H9 (cell line): Measurements from ENCODE around the gene FAM3C. TPM values are rescaled to one million over a fixed set of nuclear protein-coding genes. Genes with fewer than 3 reads are reported as not detected.

Experiments used
- DNase-seq: peaks from one replicate; pipeline ENCODE4 v3.0.0-alpha.2; 2017
- H2AFZ ChIP-seq: one replicate; pipeline ENCODE4 v1.6.1; 2013; ENCODE audit warnings: mild to moderate bottlenecking, low read length, control low read depth, moderate library complexity
- H2AK5ac ChIP-seq: 2 replicates; pipeline ENCODE4 v1.6.1; 2013; ENCODE audit warnings: low read length, control low read depth, mixed read lengths; ENCODE audit not compliant: insufficient read length
- H2BK120ac ChIP-seq: one replicate; pipeline ENCODE4 v1.6.1; 2013; ENCODE audit warnings: low read depth, mild to moderate bottlenecking, low read length, control low read depth, inconsistent platforms; ENCODE audit not compliant: poor library complexity, severe bottlenecking
- H2BK12ac ChIP-seq: 2 replicates; pipeline ENCODE4 v1.6.1; 2013; ENCODE audit warnings: low read length, control low read depth, mixed read lengths, low read depth; ENCODE audit not compliant: insufficient read length
- H2BK15ac ChIP-seq: 2 replicates; pipeline ENCODE4 v1.6.1; 2013; ENCODE audit warnings: low read depth, low read length, control low read depth
- H2BK20ac ChIP-seq: one replicate; pipeline ENCODE4 v1.6.1; 2013; ENCODE audit warnings: low read depth, mild to moderate bottlenecking, low read length, control low read depth, inconsistent platforms; ENCODE audit not compliant: poor library complexity, severe bottlenecking
- H2BK5ac ChIP-seq: 2 replicates; pipeline ENCODE4 v1.6.1; 2013; ENCODE audit warnings: low read length, control low read depth, mixed read lengths; ENCODE audit not compliant: insufficient read length
- H3K14ac ChIP-seq: 2 replicates; pipeline ENCODE4 v1.6.1; 2013; ENCODE audit warnings: low read length, control low read depth; ENCODE audit not compliant: insufficient read depth
- H3K18ac ChIP-seq: 2 replicates; pipeline ENCODE4 v1.6.1; 2013; ENCODE audit warnings: low read depth, mild to moderate bottlenecking, mixed read lengths, low read length, control low read depth; ENCODE audit not compliant: insufficient read length
- H3K23ac ChIP-seq: 2 replicates; pipeline ENCODE4 v1.6.1; 2013; ENCODE audit warnings: low read length, control low read depth, mixed read lengths, low read depth; ENCODE audit not compliant: insufficient read length
- H3K23me2 ChIP-seq: 2 replicates; pipeline ENCODE4 v1.6.1; 2013; ENCODE audit warnings: low read depth, mild to moderate bottlenecking, mixed read lengths, low read length, control low read depth; ENCODE audit not compliant: insufficient read length, poor library complexity, severe bottlenecking
- H3K27ac ChIP-seq: 2 replicates; pipeline ENCODE4 v1.5.1; 2013; ENCODE audit warnings: low read length, control low read depth, mixed read lengths, low read depth; ENCODE audit not compliant: insufficient read length
- H3K27me3 ChIP-seq: 2 replicates; pipeline ENCODE4 v1.6.1; 2013; ENCODE audit warnings: low read length, control low read depth, inconsistent platforms; ENCODE audit not compliant: insufficient read depth
- H3K4ac ChIP-seq: 2 replicates; pipeline ENCODE4 v1.6.1; 2013; ENCODE audit warnings: low read depth, mild to moderate bottlenecking, control low read depth, inconsistent platforms, low read length, moderate library complexity
- H3K4me1 ChIP-seq: 2 replicates; pipeline ENCODE4 v1.6.1; 2013; ENCODE audit warnings: low read length, control low read depth, inconsistent platforms; ENCODE audit not compliant: insufficient read depth
- H3K4me2 ChIP-seq: 2 replicates; pipeline ENCODE4 v1.6.1; 2013; ENCODE audit warnings: low read length, control low read depth, mixed read lengths; ENCODE audit not compliant: insufficient read length, insufficient read depth
- H3K56ac ChIP-seq: 2 replicates; pipeline ENCODE4 v1.6.1; 2013; ENCODE audit warnings: low read depth, mild to moderate bottlenecking, mixed read lengths, low read length, control low read depth; ENCODE audit not compliant: insufficient read length
- H3K79me1 ChIP-seq: 2 replicates; pipeline ENCODE4 v1.6.1; 2013; ENCODE audit warnings: low read depth, mild to moderate bottlenecking, moderate library complexity, low read length, control low read depth, inconsistent platforms; ENCODE audit not compliant: insufficient read depth, poor library complexity, severe bottlenecking
- H3K79me2 ChIP-seq: 2 replicates; pipeline ENCODE4 v1.6.1; 2013; ENCODE audit warnings: low read length, control low read depth, inconsistent platforms; ENCODE audit not compliant: insufficient read depth
- H3K9ac ChIP-seq: 2 replicates; pipeline ENCODE4 v1.6.1; 2013; ENCODE audit warnings: low read length, control low read depth, mixed read lengths; ENCODE audit not compliant: insufficient read length; ENCODE audit errors: extremely low read depth
- H3K9me3 ChIP-seq: one replicate; pipeline ENCODE4 v1.6.1; 2013; ENCODE audit warnings: low read depth, low read length, inconsistent platforms; ENCODE audit not compliant: control insufficient read depth
- H3T11ph ChIP-seq: one replicate; pipeline ENCODE4 v1.6.1; 2013; ENCODE audit warnings: mild to moderate bottlenecking, low read length, control low read depth, inconsistent platforms
- H4K20me1 ChIP-seq: one replicate; pipeline ENCODE4 v1.6.1; 2013; ENCODE audit not compliant: control insufficient read depth, insufficient read length, insufficient read depth
- H4K5ac ChIP-seq: 2 replicates; pipeline ENCODE4 v1.6.1; 2013; ENCODE audit warnings: low read depth, mild to moderate bottlenecking, mixed read lengths, low read length, control low read depth; ENCODE audit not compliant: insufficient read length
- H4K8ac ChIP-seq: replicated peaks from 2 replicates; pipeline ENCODE4 v1.6.1; 2013; ENCODE audit warnings: low read length, control low read depth, mixed read lengths, low read depth; ENCODE audit not compliant: insufficient read length
- H4K91ac ChIP-seq: 2 replicates; pipeline ENCODE4 v1.6.1; 2013; ENCODE audit warnings: low read depth, mild to moderate bottlenecking, moderate library complexity, mixed read lengths, low read length, control low read depth; ENCODE audit not compliant: insufficient read length
- H3K27ac Mint-ChIP-seq, 3 experiments: 2 replicates in 2 of 3; 3 replicates in 1 of 3; pipeline ENCODE4 v1.8.0; 2020 to 2021; ENCODE audit warnings: mixed read lengths in 3 of 3, mild to moderate bottlenecking in 1 of 3, moderate library complexity in 1 of 3
- H3K27me3 Mint-ChIP-seq: 2 replicates; pipeline ENCODE4 v1.8.0; 2021; ENCODE audit warnings: low read depth, mild to moderate bottlenecking, moderate library complexity, mixed read lengths
- H3K36me3 Mint-ChIP-seq, 3 experiments: 2 replicates in 2 of 3; 3 replicates in 1 of 3; pipeline ENCODE4 v1.8.0; 2020 to 2021; ENCODE audit warnings: low read depth in 3 of 3, mixed read lengths in 3 of 3; ENCODE audit not compliant: insufficient read depth in 1 of 3
- H3K4me1 Mint-ChIP-seq, 2 experiments: 2 replicates each; pipeline ENCODE4 v1.8.0; 2020; ENCODE audit warnings: mixed read lengths in 2 of 2
- H3K4me3 Mint-ChIP-seq, 2 experiments: 2 replicates in 1 of 2; 3 replicates in 1 of 2; pipeline ENCODE4 v1.8.0; 2020 to 2021; ENCODE audit warnings: mild to moderate bottlenecking in 2 of 2, mixed read lengths in 2 of 2, moderate library complexity in 1 of 2
- H3K9me3 Mint-ChIP-seq, 2 experiments: 2 replicates in 1 of 2; 3 replicates in 1 of 2; pipeline ENCODE4 v1.8.0; 2020; ENCODE audit warnings: mild to moderate bottlenecking in 2 of 2, mixed read lengths in 2 of 2, moderate library complexity in 1 of 2
- total RNA-seq: library from RNA; stranded (reverse); gene quantifications from 2 replicates; pipeline ENCODE4 v1.2.1, GENCODE V29; 2021
- TF ChIP-seq, protein P1 (sequence below): fragments of 200-600 bp; sonication (generic); conservative IDR thresholded peaks from 3 replicates; pipeline ENCODE4 v1.8.0; 2021; ENCODE audit warnings: antibody characterized with exemption, mild to moderate bottlenecking

The FAM3C gene
- total RNA-seq, 1 experiment from 2014 or later = 64.5 TPM

DNA sequence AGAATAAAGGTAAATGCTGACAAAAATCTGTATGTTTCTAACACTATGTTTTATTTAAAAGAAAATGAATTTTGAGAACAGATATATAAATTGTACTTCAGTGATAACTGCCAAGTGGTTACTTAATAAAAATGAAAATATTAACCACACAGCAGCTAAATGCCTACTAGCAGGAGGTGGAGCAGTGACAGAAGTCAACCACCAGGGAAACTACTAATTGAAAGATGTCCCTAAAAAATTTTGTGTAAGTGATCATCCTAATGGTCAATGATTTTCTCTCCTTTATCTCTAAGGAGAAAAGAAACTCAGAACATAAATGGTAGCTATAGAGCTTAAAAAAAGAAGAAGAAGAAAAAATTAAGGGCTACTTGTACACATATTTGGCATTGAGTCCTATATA is 44.4 kb downstream of the FAM3C start:
- H3K23me2 ChIP-seq = no peaks in the 10 kb centered on the region
- TF ChIP-seq, protein P1, sequence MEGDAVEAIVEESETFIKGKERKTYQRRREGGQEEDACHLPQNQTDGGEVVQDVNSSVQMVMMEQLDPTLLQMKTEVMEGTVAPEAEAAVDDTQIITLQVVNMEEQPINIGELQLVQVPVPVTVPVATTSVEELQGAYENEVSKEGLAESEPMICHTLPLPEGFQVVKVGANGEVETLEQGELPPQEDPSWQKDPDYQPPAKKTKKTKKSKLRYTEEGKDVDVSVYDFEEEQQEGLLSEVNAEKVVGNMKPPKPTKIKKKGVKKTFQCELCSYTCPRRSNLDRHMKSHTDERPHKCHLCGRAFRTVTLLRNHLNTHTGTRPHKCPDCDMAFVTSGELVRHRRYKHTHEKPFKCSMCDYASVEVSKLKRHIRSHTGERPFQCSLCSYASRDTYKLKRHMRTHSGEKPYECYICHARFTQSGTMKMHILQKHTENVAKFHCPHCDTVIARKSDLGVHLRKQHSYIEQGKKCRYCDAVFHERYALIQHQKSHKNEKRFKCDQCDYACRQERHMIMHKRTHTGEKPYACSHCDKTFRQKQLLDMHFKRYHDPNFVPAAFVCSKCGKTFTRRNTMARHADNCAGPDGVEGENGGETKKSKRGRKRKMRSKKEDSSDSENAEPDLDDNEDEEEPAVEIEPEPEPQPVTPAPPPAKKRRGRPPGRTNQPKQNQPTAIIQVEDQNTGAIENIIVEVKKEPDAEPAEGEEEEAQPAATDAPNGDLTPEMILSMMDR = peak; percentile 43
- peaks cover 7 to 42% (median 28%) of the 10 kb centered on the region in 3 experiments; a peak in 5 of 7 replicates for H3K36me3 Mint-ChIP-seq
- H2AK5ac ChIP-seq = no peak overlapping the region
- H3K14ac ChIP-seq = no peak overlapping the region
- no peaks in the 10 kb centered on the region for H3K4me1 ChIP-seq
- no peak overlapping the region for H2BK120ac ChIP-seq
- H3K27ac ChIP-seq = no peak overlapping the region
- no peak overlapping the region for H3K4me2 ChIP-seq
- no peak overlapping the region for H3K18ac ChIP-seq
- H4K91ac ChIP-seq = no peak overlapping the region
- H2BK5ac ChIP-seq = no peak overlapping the region
- no peak overlapping the region for H2BK20ac ChIP-seq
- H3K27me3 ChIP-seq = no peaks in the 10 kb centered on the region
- no peaks in the 10 kb centered on the region for H4K20me1 ChIP-seq
- no peak overlapping the region for H3K56ac ChIP-seq
- H3T11ph ChIP-seq = no peak overlapping the region
- no peak overlapping the region for H3K9ac ChIP-seq
- no peaks in the 10 kb centered on the region for H3K79me1 ChIP-seq
- H3K27ac Mint-ChIP-seq = no peak overlapping the region
- no peak overlapping the region for H3K23ac ChIP-seq
- no peaks in the 10 kb centered on the region for H3K79me2 ChIP-seq
- H4K8ac ChIP-seq = no peak overlapping the region
- DNase-seq = no peak
- no peak overlapping the region for H4K5ac ChIP-seq
- no peak overlapping the region for H2BK15ac ChIP-seq
- no peak overlapping the region for H2BK12ac ChIP-seq
- no peaks in the 10 kb centered on the region for H3K9me3 ChIP-seq
- H2AFZ ChIP-seq = no peak overlapping the region
- no peak overlapping the region for H3K4me3 Mint-ChIP-seq
- H3K4me1 Mint-ChIP-seq = no peaks in the 10 kb centered on the region
- no peak overlapping the region for H3K4ac ChIP-seq
- no peaks in the 10 kb centered on the region for H3K9me3 Mint-ChIP-seq
- H3K27me3 Mint-ChIP-seq = no peaks in the 10 kb centered on the region
